IMR-90 (cell line): Measurements from ENCODE around the gene CPLX1. TPM values are rescaled to one million over a fixed set of nuclear protein-coding genes. Genes with fewer than 3 reads are reported as not detected.

Experiments used
- ATAC-seq: fragments of 200-7000 bp; cut with Tn5 transposase; 2 replicates; pipeline ENCODE4 v1.9.1; 2020; ENCODE audit warnings: low read depth, mild to moderate bottlenecking, moderate library complexity
- BruUV-seq: library from RNA; stranded (reverse); fragments of 400-500 nt; replicated peaks from 2 replicates; lab custom pipeline; 2021; lab: Mats Ljungman, UMichigan
- CTCF ChIA-PET: fragments of 300-600 bp; formaldehyde crosslinking; extraction: SDS; loops from one replicate; lab custom pipeline; 2021; ENCODE audit warnings: antibody characterized with exemption; lab: Yijun Ruan, JAX
- POLR2A ChIA-PET: fragments of 300-600 bp; sonication (Branson Sonifier 250); formaldehyde crosslinking; loops from one replicate; lab custom pipeline; 2022; ENCODE audit warnings: antibody characterized with exemption; ENCODE audit not compliant: unreplicated experiment; lab: Charles Lee
- DNase-seq: peaks from one replicate; pipeline ENCODE4 v3.0.0; 2013
- H2AFZ ChIP-seq: replicated peaks from 2 replicates; pipeline ENCODE3; 2013; ENCODE audit warnings: low read length, mild to moderate bottlenecking; ENCODE audit not compliant: poor library complexity
- H2AK5ac ChIP-seq: 2 replicates; pipeline ENCODE4 v1.6.1; 2013; ENCODE audit warnings: low read depth, low read length, inconsistent platforms
- H2AK9ac ChIP-seq: replicated peaks from 2 replicates; pipeline ENCODE3; 2013; ENCODE audit warnings: mild to moderate bottlenecking, low read depth, low read length, moderate library complexity; ENCODE audit not compliant: poor library complexity
- H2BK120ac ChIP-seq: 2 replicates; pipeline ENCODE4 v1.6.1; 2013; ENCODE audit warnings: low read depth, low read length, inconsistent platforms
- H2BK15ac ChIP-seq: 3 replicates; pipeline ENCODE4 v1.6.1; 2013; ENCODE audit warnings: low read depth, low read length, inconsistent platforms
- H2BK20ac ChIP-seq: 2 replicates; pipeline ENCODE4 v1.6.1; 2013; ENCODE audit warnings: low read depth, mild to moderate bottlenecking, inconsistent platforms, low read length, moderate library complexity
- H2BK5ac ChIP-seq: 2 replicates; pipeline ENCODE4 v1.6.1; 2013; ENCODE audit warnings: mild to moderate bottlenecking, low read depth, low read length, inconsistent platforms; ENCODE audit not compliant: poor library complexity, severe bottlenecking
- H3K14ac ChIP-seq: replicated peaks from 2 replicates; pipeline ENCODE4 v1.6.1; 2013; ENCODE audit warnings: low read depth, low read length, inconsistent platforms
- H3K18ac ChIP-seq: 2 replicates; pipeline ENCODE4 v1.6.1; 2013; ENCODE audit warnings: low read depth, low read length, control low read depth
- H3K23ac ChIP-seq: 2 replicates; pipeline ENCODE4 v1.6.1; 2013; ENCODE audit warnings: low read depth, low read length, inconsistent platforms
- H3K27ac ChIP-seq: 2 replicates; pipeline ENCODE4 v1.5.1; 2013; ENCODE audit warnings: mild to moderate bottlenecking, control low read depth, low read length; ENCODE audit not compliant: insufficient read depth
- H3K27me3 ChIP-seq: 2 replicates; pipeline ENCODE4 v1.6.1; 2013; ENCODE audit warnings: low read length; ENCODE audit not compliant: control insufficient read depth, insufficient read depth
- H3K36me3 ChIP-seq: 2 replicates; pipeline ENCODE4 v1.6.1; 2013; ENCODE audit warnings: low read length, mixed read lengths; ENCODE audit not compliant: control insufficient read depth, insufficient read depth
- H3K4ac ChIP-seq: 2 replicates; pipeline ENCODE4 v1.6.1; 2013; ENCODE audit warnings: low read depth, low read length, inconsistent platforms
- H3K4me1 ChIP-seq: 2 replicates; pipeline ENCODE4 v1.6.1; 2013; ENCODE audit warnings: low read length, mixed read lengths; ENCODE audit not compliant: control insufficient read depth, insufficient read depth
- H3K4me2 ChIP-seq: 2 replicates; pipeline ENCODE4 v1.6.1; 2013; ENCODE audit warnings: low read depth, mild to moderate bottlenecking, control low read depth, low read length, moderate library complexity
- H3K4me3 ChIP-seq: 2 replicates; pipeline ENCODE4 v1.5.1; 2013; ENCODE audit warnings: low read depth, mild to moderate bottlenecking, control low read depth, low read length, moderate library complexity; ENCODE audit not compliant: insufficient read depth
- H3K56ac ChIP-seq: 2 replicates; pipeline ENCODE4 v1.6.1; 2013; ENCODE audit warnings: low read length, inconsistent platforms; ENCODE audit not compliant: insufficient read depth; ENCODE audit errors: extremely low read depth
- H3K79me1 ChIP-seq, 2 experiments: 2 replicates each; pipeline ENCODE4 v1.6.1; 2013; ENCODE audit warnings: low read length in 2 of 2, inconsistent platforms in 1 of 2, low read depth in 1 of 2
- H3K9ac ChIP-seq: 2 replicates; pipeline ENCODE4 v1.6.1; 2013; ENCODE audit warnings: low read depth, low read length, control low read depth
- H3K9me1 ChIP-seq: 2 replicates; pipeline ENCODE4 v1.6.1; 2013; ENCODE audit warnings: low read length, inconsistent platforms; ENCODE audit not compliant: insufficient read depth
- H3K9me3 ChIP-seq: 2 replicates; pipeline ENCODE4 v1.6.1; 2013; ENCODE audit warnings: low read length; ENCODE audit not compliant: control insufficient read depth, insufficient read depth
- H4K20me1 ChIP-seq: 2 replicates; pipeline ENCODE4 v1.6.1; 2013; ENCODE audit warnings: low read length, inconsistent platforms; ENCODE audit not compliant: insufficient read depth
- H4K5ac ChIP-seq: 2 replicates; pipeline ENCODE4 v1.6.1; 2013; ENCODE audit warnings: mild to moderate bottlenecking, low read depth, low read length, control low read depth
- H4K8ac ChIP-seq, 2 experiments: 2 replicates each; pipeline ENCODE4 v1.6.1; 2013; ENCODE audit warnings: low read depth in 2 of 2, low read length in 2 of 2, control low read depth in 1 of 2, inconsistent platforms in 1 of 2
- H4K91ac ChIP-seq: 2 replicates; pipeline ENCODE4 v1.6.1; 2013; ENCODE audit warnings: low read depth, low read length, inconsistent platforms; ENCODE audit not compliant: insufficient read depth
- BHLHE40 ChIP-seq: fragments of 150-350 bp; IDR thresholded peaks from 2 replicates; pipeline ENCODE4 v1.6.1; 2016; ENCODE audit warnings: mild to moderate bottlenecking, low read depth, low read length
- CEBPB ChIP-seq: IDR thresholded peaks from 2 replicates; pipeline ENCODE4 v1.6.1; 2012; ENCODE audit warnings: low read depth, low read length, improper control_type of control experiment
- FOS ChIP-seq: fragments of 150-350 bp; IDR thresholded peaks from 2 replicates; pipeline ENCODE4 v1.6.1; 2016; ENCODE audit warnings: low read depth, low read length
- MAFK ChIP-seq: IDR thresholded peaks from 2 replicates; pipeline ENCODE4 v1.6.1; 2012; ENCODE audit warnings: low read depth, low read length, improper control_type of control experiment
- RAD21 ChIP-seq: IDR thresholded peaks from 2 replicates; pipeline ENCODE4 v1.6.1; 2012; ENCODE audit warnings: low read length, improper control_type of control experiment
- WGBS, 2 experiments: methylation state at CpG; one replicate each; pipeline versions ENCODE4 v1.1.5 to v1.1.7; 2013; ENCODE audit warnings: missing lambda C conversion rate in 2 of 2; ENCODE audit not compliant: insufficient read length in 1 of 2; ENCODE audit errors: extremely low coverage in 2 of 2; 5-methylcytosine and 5-hydroxymethylcytosine counted together
- dilution Hi-C: fragments of 300-500 bp; cut with HindIII; formaldehyde crosslinking; loops from one replicate; pipeline ENCODE4 v1.14.3; 2018; ENCODE audit warnings: low sequenced_read_pairs; ENCODE audit not compliant: unreplicated experiment
- in situ Hi-C: fragments of 300-500 bp; cut with MboI; formaldehyde crosslinking; loops from 3 replicates; pipeline ENCODE4 v1.14.3; 2019; ENCODE audit warnings: low sequenced_read_pairs, inconsistent platforms, mixed read lengths
- intact Hi-C: fragments of 100-400 bp; cut with micrococcal nuclease; formaldehyde crosslinking; loops from 2 replicates; pipeline ENCODE4 v1.10.0; 2022
- polyA plus RNA-seq, 3 experiments: library from polyadenylated mRNA; depleted of rRNA; stranded (reverse); fragments of >200 nt; gene quantifications; 2 replicates each; pipeline ENCODE4 v1.2.3, GENCODE V29; 2012; ENCODE audit warnings: low replicate concordance in 1 of 3
- total RNA-seq: library from RNA; depleted of rRNA; stranded (reverse); fragments of >200 nt; gene quantifications from 2 replicates; pipeline ENCODE4 v1.2.3, GENCODE V29; 2012
- TF ChIP-seq, protein P1 (sequence below): fragments of 150-350 bp; IDR thresholded peaks from 2 replicates; pipeline ENCODE4 v1.6.1; 2016; ENCODE audit warnings: low read depth, mild to moderate bottlenecking, low read length, moderate library complexity, borderline replicate concordance

Gene CPLX1
- total and polyA plus RNA-seq, 2 of the 4 experiments (the other 2 are of a cell fraction): 0.05 TPM; not detected in 1

DNA sequence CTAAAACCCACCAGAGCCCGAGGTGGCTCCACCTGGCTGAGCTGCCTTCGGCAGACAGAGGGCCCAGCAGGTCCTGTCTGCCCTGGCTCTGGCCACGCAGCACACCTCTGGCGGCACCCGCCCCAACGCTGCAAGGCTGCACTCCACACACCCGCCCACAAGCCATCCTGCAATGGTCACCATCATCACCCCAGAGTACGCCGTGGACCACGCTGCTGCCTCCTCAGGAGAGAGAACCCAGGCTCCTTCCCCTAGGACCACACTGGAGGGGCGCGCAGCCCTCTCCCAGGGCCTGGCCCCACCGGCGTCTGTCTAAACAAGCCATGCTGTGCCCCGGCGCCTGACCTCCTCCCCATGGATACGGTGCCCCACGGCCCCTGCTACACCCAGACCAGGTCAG is 39.6 kb upstream of the CPLX1 start:
- Histone ChIP-seq H3K27ac (no peak overlapping the region), H3K56ac (no peak overlapping the region), H3K4me1 (no peaks in the 10 kb centered on the region), H2AFZ (no peak overlapping the region), H3K79me1 (peaks cover 0 to 17% of the 10 kb centered on the region in 2 experiments; a peak in 2 of 4 replicates), H2AK5ac (no peak overlapping the region), H2BK15ac (no peak overlapping the region), H3K4me3 (no peak overlapping the region), H2AK9ac (no peak overlapping the region), H3K27me3 (no peaks in the 10 kb centered on the region), H2BK20ac (no peak overlapping the region), H3K4ac (no peak overlapping the region), H4K20me1 (peaks cover 22% of the 10 kb centered on the region), H2BK5ac (no peak overlapping the region), H4K5ac (no peak overlapping the region), H3K9me1 (peaks cover 12% of the 10 kb centered on the region), H4K8ac (no peak overlapping the region), H3K9me3 (no peaks in the 10 kb centered on the region), H2BK120ac (no peak overlapping the region), H3K4me2 (no peak overlapping the region), H3K18ac (no peak overlapping the region), H3K14ac (no peak overlapping the region), H3K23ac (no peak overlapping the region), H4K91ac (no peak overlapping the region), H3K9ac (no peak overlapping the region), H3K36me3 (peaks cover 77% of the 10 kb centered on the region)
- ATAC-seq (no peak), DNase-seq (no peak)
- ChIA-PET CTCF (no interaction called here), POLR2A (no interaction called here)
- no TSS peak for BruUV-seq
- in situ Hi-C loops: no loop called here
- intact Hi-C loops: no loop called here
- WGBS, 2 experiments: 96% methylated on average over 10 of the region's 18 CpGs; no CpG with 5 or more reads in 1 of the 2 experiments
- no peak for TF ChIP-seq RAD21
- TF ChIP-seq, protein P1, sequence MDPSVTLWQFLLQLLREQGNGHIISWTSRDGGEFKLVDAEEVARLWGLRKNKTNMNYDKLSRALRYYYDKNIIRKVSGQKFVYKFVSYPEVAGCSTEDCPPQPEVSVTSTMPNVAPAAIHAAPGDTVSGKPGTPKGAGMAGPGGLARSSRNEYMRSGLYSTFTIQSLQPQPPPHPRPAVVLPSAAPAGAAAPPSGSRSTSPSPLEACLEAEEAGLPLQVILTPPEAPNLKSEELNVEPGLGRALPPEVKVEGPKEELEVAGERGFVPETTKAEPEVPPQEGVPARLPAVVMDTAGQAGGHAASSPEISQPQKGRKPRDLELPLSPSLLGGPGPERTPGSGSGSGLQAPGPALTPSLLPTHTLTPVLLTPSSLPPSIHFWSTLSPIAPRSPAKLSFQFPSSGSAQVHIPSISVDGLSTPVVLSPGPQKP: no peak
- no peak for TF ChIP-seq MAFK
- TF ChIP-seq FOS: no peak
- no peak for TF ChIP-seq BHLHE40
- TF ChIP-seq CEBPB: no peak
- dilution Hi-C loops: no loop called here
